ENCODE results near the gene USP2. TPM values are rescaled to one million over a fixed set of nuclear protein-coding genes. Genes with fewer than 3 reads are reported as not detected.

USP2 gene, protein sequence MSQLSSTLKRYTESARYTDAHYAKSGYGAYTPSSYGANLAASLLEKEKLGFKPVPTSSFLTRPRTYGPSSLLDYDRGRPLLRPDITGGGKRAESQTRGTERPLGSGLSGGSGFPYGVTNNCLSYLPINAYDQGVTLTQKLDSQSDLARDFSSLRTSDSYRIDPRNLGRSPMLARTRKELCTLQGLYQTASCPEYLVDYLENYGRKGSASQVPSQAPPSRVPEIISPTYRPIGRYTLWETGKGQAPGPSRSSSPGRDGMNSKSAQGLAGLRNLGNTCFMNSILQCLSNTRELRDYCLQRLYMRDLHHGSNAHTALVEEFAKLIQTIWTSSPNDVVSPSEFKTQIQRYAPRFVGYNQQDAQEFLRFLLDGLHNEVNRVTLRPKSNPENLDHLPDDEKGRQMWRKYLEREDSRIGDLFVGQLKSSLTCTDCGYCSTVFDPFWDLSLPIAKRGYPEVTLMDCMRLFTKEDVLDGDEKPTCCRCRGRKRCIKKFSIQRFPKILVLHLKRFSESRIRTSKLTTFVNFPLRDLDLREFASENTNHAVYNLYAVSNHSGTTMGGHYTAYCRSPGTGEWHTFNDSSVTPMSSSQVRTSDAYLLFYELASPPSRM
- total RNA-seq = 1 to 10 TPM in 1 of 5 experiments, under 1 TPM in 4; 0.07 to 1.1 (median 0.43) TPM
- under 1 TPM; 0.26 to 0.50 TPM for polyA plus RNA-seq
- total RNA-seq = 1.3 reads per million, percentile 2 among the genes with 10 or more reads in this experiment

DNA sequence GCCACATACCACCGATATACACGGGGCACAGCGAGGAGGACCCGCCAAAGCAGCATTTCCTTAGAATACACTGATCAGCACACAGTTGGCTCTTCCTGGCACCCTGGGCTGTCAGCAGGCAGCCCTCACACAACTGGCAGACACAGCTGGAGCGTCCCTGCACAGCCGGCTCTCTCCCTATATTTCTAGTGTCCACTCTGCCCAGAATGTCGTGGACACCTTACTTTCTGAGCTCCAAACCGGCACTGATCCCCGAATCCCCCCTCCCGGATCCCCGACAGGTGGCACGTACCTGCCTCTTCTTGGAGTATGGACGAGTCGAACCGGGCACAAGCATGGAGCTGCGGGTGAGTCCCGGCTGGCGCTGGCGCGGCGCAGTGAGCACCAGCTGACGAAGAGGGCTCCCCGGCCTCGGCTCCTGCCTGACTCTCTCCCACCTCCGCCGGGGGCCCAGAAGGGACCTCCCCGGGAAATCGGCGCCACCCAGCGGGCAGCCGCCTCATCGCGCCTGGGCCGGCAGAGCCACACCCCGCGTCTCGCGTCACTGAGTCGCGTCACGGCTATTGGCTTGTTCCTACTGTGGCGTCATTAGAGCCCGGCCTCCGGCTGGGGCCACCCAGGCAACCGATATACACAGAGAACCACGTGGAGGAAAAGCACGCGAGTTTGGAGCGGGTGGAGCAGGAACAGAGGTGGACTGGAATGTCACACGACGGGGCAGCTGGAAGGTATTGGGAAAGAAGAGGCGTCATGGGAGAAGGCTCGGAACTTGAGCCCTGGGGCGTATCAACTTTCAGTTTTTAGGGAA is at the start of gene USP2:
TSS of gene USP2 (minus strand) at position 510 of the 808 bp plus-strand sequence. CDS start 8,210 bp downstream, outside the sequence.
- Mint-ChIP-seq H3K9me3 (peaks cover 0 to 2% (median 0%) of the 10 kb centered on the region in 11 donors), H3K4me3 (no peak within 1 kb of the TSS), H3K4me1 (peaks cover 0 to 13% (median 5%) of the 10 kb centered on the region in 7 donors), H3K36me3 (no peaks in the 10 kb centered on the region), H3K27me3 (peaks cover 0 to 9% (median 0%) of the 10 kb centered on the region in 5 donors), H3K27ac (peak within 1 kb of the TSS in 1 of 9 donors; percentile 87)
- Histone ChIP-seq H3K27ac (ENCODE audit: low read depth, low read length) (peak within 1 kb of the TSS; percentile 71), H3K27me3 (ENCODE audit: control insufficient read depth in 2 of 2, insufficient read depth in 2 of 2, low read length in 2 of 2) (no peaks in the 10 kb centered on the region), H3K36me3 (ENCODE audit: control insufficient read depth in 2 of 3, insufficient read depth in 3 of 3, low read length in 3 of 3) (no peaks in the 10 kb centered on the region), H3K4me3 (ENCODE audit: low read length) (peak within 1 kb of the TSS; percentile 81), H3K4me1 (ENCODE audit: control insufficient read depth in 2 of 2, insufficient read depth in 2 of 2, low read length in 2 of 2) (peaks cover 9 to 14% of the 10 kb centered on the region in 2 donors), H3K9me3 (ENCODE audit: control insufficient read depth in 2 of 3, low read length in 3 of 3) (no peaks in the 10 kb centered on the region)
- CTCF ChIA-PET = interaction anchor here (0.8 to 4.1 kb wide), 7 partner anchors 8 to 25 kb away, joined by 3 to 34 read pairs (median 3); no protein-coding TSS in a partner anchor
- DNase-seq = peak; percentile 94 to 98 (median 97)
- POLR2A ChIA-PET = interaction anchor here (0.5 to 1.9 kb wide), 2 partner anchors 26 to 810 kb away, joined by 4 to 6 read pairs; no protein-coding TSS in a partner anchor
- intact Hi-C loops (cut with micrococcal nuclease) = loop anchor here (1.0 to 5.0 kb wide), 7 partner anchors 17 to 1564 kb away; partner anchors contain the start of genes RNF26 (in 2 of the 2), HYOU1 (in 1 of the 2) and NECTIN1 (in 1 of the 2)
- peak; percentile 99 for ATAC-seq

DNA sequence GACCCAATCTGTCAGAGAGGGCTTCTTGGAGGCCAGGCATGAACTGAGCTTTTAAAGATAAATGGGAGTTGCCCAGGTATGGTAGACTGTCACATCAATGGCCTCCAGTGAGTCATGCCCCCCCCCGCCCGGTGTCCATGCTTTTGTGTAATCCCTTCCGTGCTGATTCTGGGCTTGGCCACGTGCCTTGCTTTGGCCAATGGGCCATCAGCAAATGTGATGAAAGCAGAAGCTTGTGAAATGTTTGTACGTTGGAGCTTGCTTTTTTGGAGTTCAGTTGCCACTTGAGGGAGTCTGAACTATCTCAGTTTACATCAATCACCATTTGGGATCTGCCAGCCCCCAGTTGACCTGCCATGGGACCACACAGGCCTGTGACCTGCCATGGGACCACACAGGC is 45.8 kb upstream of the USP2 start:
- no peak overlapping the region for H3K4me3 Mint-ChIP-seq
- ATAC-seq (no peak), DNase-seq (no peak)
- intact Hi-C loops (cut with micrococcal nuclease) = no loop called here
- H3K4me3 ChIP-seq (ENCODE audit: low read length) = no peak overlapping the region
- ChIA-PET CTCF (no interaction called here), POLR2A (no interaction called here)
- H3K36me3 ChIP-seq (ENCODE audit: control insufficient read depth in 2 of 3, insufficient read depth in 3 of 3, low read length in 3 of 3) = no peaks in the 10 kb centered on the region
- no peaks in the 10 kb centered on the region for H3K9me3 ChIP-seq (ENCODE audit: control insufficient read depth in 2 of 3, low read length in 3 of 3)
- H3K4me1 Mint-ChIP-seq = peaks cover 4 to 15% (median 8%) of the 10 kb centered on the region in 7 donors
- H3K36me3 Mint-ChIP-seq = peaks cover 0 to 3% (median 0%) of the 10 kb centered on the region in 5 donors
- peaks cover 39 to 44% (median 42%) of the 10 kb centered on the region in 5 donors for H3K27me3 Mint-ChIP-seq
- H3K4me1 ChIP-seq (ENCODE audit: control insufficient read depth in 2 of 2, insufficient read depth in 2 of 2, low read length in 2 of 2) = no peaks in the 10 kb centered on the region
- no peaks in the 10 kb centered on the region for H3K27me3 ChIP-seq (ENCODE audit: control insufficient read depth in 2 of 2, insufficient read depth in 2 of 2, low read length in 2 of 2)
- H3K27ac ChIP-seq (ENCODE audit: low read depth, low read length) = no peak overlapping the region
- H3K27ac Mint-ChIP-seq = no peak overlapping the region
- peaks cover 0 to 3% (median 0%) of the 10 kb centered on the region in 11 donors for H3K9me3 Mint-ChIP-seq

DNA sequence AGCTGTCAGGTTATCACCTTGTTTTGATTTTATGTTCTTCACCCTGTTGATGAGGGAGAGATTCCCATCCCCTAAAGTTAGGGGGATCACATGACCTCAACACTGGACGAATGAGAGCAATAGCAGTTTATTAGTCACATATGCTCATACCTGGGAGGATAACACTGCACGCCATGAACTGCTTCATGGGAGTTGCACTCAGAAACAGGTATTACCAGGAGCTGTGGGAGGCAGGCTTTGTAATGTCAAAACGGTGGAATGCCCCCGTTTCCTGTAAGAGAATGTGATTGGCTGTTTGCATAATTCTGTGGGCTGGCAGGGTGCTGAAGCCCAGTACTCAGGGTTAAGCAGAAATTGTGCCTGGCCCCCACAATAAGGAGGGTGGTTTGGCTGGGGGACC is 44.7 kb upstream of the USP2 start:
- Mint-ChIP-seq H3K27me3 (peaks cover 40 to 51% (median 42%) of the 10 kb centered on the region in 5 donors), H3K4me1 (peaks cover 4 to 19% (median 14%) of the 10 kb centered on the region in 7 donors), H3K36me3 (peaks cover 0 to 3% (median 0%) of the 10 kb centered on the region in 5 donors), H3K4me3 (no peak overlapping the region), H3K27ac (peak overlapping the region in 1 of 9 donors; percentile 84), H3K9me3 (peaks cover 0 to 3% (median 0%) of the 10 kb centered on the region in 11 donors)
- ChIA-PET POLR2A (no interaction called here), CTCF (interaction anchor here (0.6 kb wide), 1 partner anchor 108 kb away, joined by 3 read pairs; no protein-coding TSS in a partner anchor)
- Histone ChIP-seq H3K36me3 (ENCODE audit: control insufficient read depth in 2 of 3, insufficient read depth in 3 of 3, low read length in 3 of 3) (no peaks in the 10 kb centered on the region), H3K4me3 (ENCODE audit: low read length) (no peak overlapping the region), H3K27me3 (ENCODE audit: control insufficient read depth in 2 of 2, insufficient read depth in 2 of 2, low read length in 2 of 2) (no peaks in the 10 kb centered on the region), H3K27ac (ENCODE audit: low read depth, low read length) (no peak overlapping the region), H3K9me3 (ENCODE audit: control insufficient read depth in 2 of 3, low read length in 3 of 3) (no peaks in the 10 kb centered on the region), H3K4me1 (ENCODE audit: control insufficient read depth in 2 of 2, insufficient read depth in 2 of 2, low read length in 2 of 2) (no peaks in the 10 kb centered on the region)
- ATAC-seq (no peak), DNase-seq (no peak)
- intact Hi-C loops (cut with micrococcal nuclease) = no loop called here

DNA sequence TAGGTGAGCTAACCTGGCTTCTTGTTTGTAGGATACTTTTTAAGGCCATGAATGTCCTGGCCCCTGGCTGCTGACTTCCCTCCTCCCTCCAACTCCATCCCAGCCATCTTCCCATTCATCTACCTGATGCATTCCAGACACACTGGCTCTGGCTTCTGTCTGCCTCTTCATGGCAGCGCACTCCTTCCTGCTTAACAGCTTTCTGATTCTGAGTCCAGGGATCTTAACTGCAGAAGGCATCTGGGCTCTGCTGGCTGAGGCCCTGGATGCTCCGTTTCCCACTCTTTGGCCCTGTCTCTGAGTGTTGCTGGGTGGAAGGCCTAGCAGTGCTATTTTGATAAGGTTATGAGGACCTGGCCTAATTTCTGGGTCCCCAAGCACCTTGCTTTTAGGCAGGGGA is 43.3 kb upstream of the USP2 start:
- DNase-seq (no peak), ATAC-seq (no peak)
- H3K36me3 ChIP-seq (ENCODE audit: control insufficient read depth in 2 of 3, insufficient read depth in 3 of 3, low read length in 3 of 3) = no peaks in the 10 kb centered on the region
- H3K27ac Mint-ChIP-seq = no peak overlapping the region
- no peaks in the 10 kb centered on the region for H3K9me3 ChIP-seq (ENCODE audit: control insufficient read depth in 2 of 3, low read length in 3 of 3)
- H3K4me3 Mint-ChIP-seq = peak overlapping the region in 3 of 10 donors; percentile 15 to 82 (median 61)
- H3K36me3 Mint-ChIP-seq = peaks cover 0 to 3% (median 0%) of the 10 kb centered on the region in 5 donors
- H3K4me1 ChIP-seq (ENCODE audit: control insufficient read depth in 2 of 2, insufficient read depth in 2 of 2, low read length in 2 of 2) = no peaks in the 10 kb centered on the region
- ChIA-PET CTCF (no interaction called here), POLR2A (no interaction called here)
- intact Hi-C loops (cut with micrococcal nuclease) = no loop called here
- H3K27ac ChIP-seq (ENCODE audit: low read depth, low read length) = no peak overlapping the region
- peaks cover 4 to 19% (median 14%) of the 10 kb centered on the region in 7 donors for H3K4me1 Mint-ChIP-seq
- H3K4me3 ChIP-seq (ENCODE audit: low read length) = no peak overlapping the region
- peaks cover 0 to 2% (median 0%) of the 10 kb centered on the region in 11 donors for H3K9me3 Mint-ChIP-seq
- H3K27me3 Mint-ChIP-seq = peaks cover 40 to 56% (median 47%) of the 10 kb centered on the region in 5 donors
- H3K27me3 ChIP-seq (ENCODE audit: control insufficient read depth in 2 of 2, insufficient read depth in 2 of 2, low read length in 2 of 2) = no peaks in the 10 kb centered on the region

DNA sequence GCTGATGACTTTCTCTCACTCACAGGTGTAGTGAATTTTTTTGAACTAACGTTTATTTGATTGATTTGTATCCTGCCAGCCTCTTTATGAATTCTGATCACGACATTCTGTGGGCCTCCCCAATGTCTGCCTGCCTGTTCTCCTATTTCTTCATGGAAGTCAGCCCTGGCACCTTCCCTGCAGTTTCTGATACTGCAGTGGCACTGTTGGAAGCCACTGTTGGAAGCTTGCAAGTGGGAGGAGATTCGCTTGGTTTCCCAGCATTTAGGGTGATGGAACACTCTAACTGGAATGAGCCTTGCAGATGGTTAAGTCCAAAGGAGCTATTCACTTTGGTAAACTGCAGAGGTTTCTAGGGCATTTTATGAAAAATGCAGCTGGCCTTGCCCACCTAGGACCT is 42.8 kb upstream of the USP2 start:
- Mint-ChIP-seq H3K27ac (no peak overlapping the region), H3K27me3 (peaks cover 38 to 60% (median 47%) of the 10 kb centered on the region in 5 donors), H3K9me3 (peaks cover 0 to 2% (median 0%) of the 10 kb centered on the region in 11 donors), H3K4me1 (peaks cover 4 to 19% (median 14%) of the 10 kb centered on the region in 7 donors), H3K36me3 (peaks cover 0 to 3% (median 0%) of the 10 kb centered on the region in 5 donors), H3K4me3 (peak overlapping the region in 2 of 10 donors; percentile 73 to 82)
- intact Hi-C loops (cut with micrococcal nuclease) = no loop called here
- Histone ChIP-seq H3K27me3 (ENCODE audit: control insufficient read depth in 2 of 2, insufficient read depth in 2 of 2, low read length in 2 of 2) (no peaks in the 10 kb centered on the region), H3K4me3 (ENCODE audit: low read length) (no peak overlapping the region), H3K27ac (ENCODE audit: low read depth, low read length) (no peak overlapping the region), H3K9me3 (ENCODE audit: control insufficient read depth in 2 of 3, low read length in 3 of 3) (no peaks in the 10 kb centered on the region), H3K36me3 (ENCODE audit: control insufficient read depth in 2 of 3, insufficient read depth in 3 of 3, low read length in 3 of 3) (no peaks in the 10 kb centered on the region), H3K4me1 (ENCODE audit: control insufficient read depth in 2 of 2, insufficient read depth in 2 of 2, low read length in 2 of 2) (no peaks in the 10 kb centered on the region)
- DNase-seq (no peak), ATAC-seq (no peak)
- ChIA-PET CTCF (no interaction called here), POLR2A (no interaction called here)
